Measurements from ENCODE around the gene ICE1. TPM values are rescaled to one million over a fixed set of nuclear protein-coding genes. Genes with fewer than 3 reads are reported as not detected.

The ICE1 gene
- total RNA-seq, 1 donor from 2014 or later, result 31.8 TPM

DNA sequence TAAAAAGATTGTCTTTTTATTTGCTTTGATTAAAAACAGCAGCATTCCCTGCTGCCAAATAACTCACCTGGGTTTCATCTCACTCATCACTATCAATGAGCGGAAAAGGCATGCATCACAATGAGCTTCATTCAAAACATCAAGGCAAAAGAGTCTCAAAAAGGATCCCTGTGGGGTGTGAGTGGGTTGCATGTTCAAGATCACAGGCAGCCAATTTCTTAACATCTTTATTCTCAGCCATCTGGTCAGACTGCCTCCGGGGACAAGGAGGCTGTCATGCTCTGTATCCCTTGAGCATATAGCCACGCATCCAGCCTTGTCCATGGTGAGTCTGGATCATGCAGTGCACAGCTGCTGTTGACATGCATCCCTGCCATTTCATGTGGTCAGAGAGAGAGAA, 117.1 kb downstream of the ICE1 start:
- DNase-seq (ENCODE audit: low spot score), result no peak
- Mint-ChIP-seq H3K4me1 (ENCODE audit: low read depth) (no peaks in the 10 kb centered on the region), H3K4me3 (ENCODE audit: low read depth) (no peak overlapping the region), H3K27ac (no peak overlapping the region), H3K27me3 (ENCODE audit: low read depth) (peaks cover 3% of the 10 kb centered on the region), H3K9me3 (no peaks in the 10 kb centered on the region), H3K36me3 (ENCODE audit: low read depth) (no peaks in the 10 kb centered on the region)
- intact Hi-C loops (cut with micrococcal nuclease), result no loop called here

All from activated T-helper 2 cell treated with anti-CD3 and anti-CD28 coated beads, Interferon-gamma antibody, Interleukin-2, Interleukin-4, amounts not matched to agents 10 μg/mL and 5 μg/mL and 100 μg/mL, durations not matched to agents 14 hours and 24 hours and 36 hours (primary cell).